ENCODE measurements around the gene CACNA1G.

CACNA1G gene

GRCh38 chr17:50629902-50630301, 69.4 kb downstream of the CACNA1G start:
- no peak overlapping the region for H3K9ac ChIP-seq (ENCODE audit: low read depth, low read length, poor library complexity, severe bottlenecking)
- H2AFZ ChIP-seq (ENCODE audit: low read length), result no peak overlapping the region
- H3K9me2 ChIP-seq (replicated peaks; ENCODE audit: low read depth, low read length), result no peaks in the 10 kb centered on the region
- H3K79me2 ChIP-seq (ENCODE audit: insufficient read depth, low read length), result no peaks in the 10 kb centered on the region
- no peaks in the 10 kb centered on the region for H3F3A ChIP-seq (ENCODE audit: low read depth)
- H3K9me3 ChIP-seq (ENCODE audit: insufficient read depth, low read depth, low read length), result no peaks in the 10 kb centered on the region
- no peaks in the 10 kb centered on the region for H3K36me3 ChIP-seq (ENCODE audit: insufficient read depth, low read length)
- no peak overlapping the region for H3K4me3 ChIP-seq (ENCODE audit: low read length, poor library complexity, severe bottlenecking)
- H3K4me2 ChIP-seq (ENCODE audit: low read depth, low read length, poor library complexity, severe bottlenecking), result no peak overlapping the region
- H3K4me1 ChIP-seq (ENCODE audit: insufficient read depth, low read length, poor library complexity, severe bottlenecking), result peaks cover 11% of the 10 kb centered on the region
- H4K20me1 ChIP-seq (ENCODE audit: insufficient read depth, low read length, poor library complexity, severe bottlenecking), result no peaks in the 10 kb centered on the region
- TF ChIP-seq EZH2phosphoT487 (IDR thresholded peaks at IDR 0.05; ENCODE audit: borderline replicate concordance), result no peak
- no peak for TF ChIP-seq CTCF (conservative IDR thresholded peaks at IDR 0.05; ENCODE audit: low read length)
- no peaks in the 10 kb centered on the region for H3K27me3 ChIP-seq (ENCODE audit: insufficient read depth, low read length, poor library complexity, severe bottlenecking)

- H2AFZ ChIP-seq (ENCODE audit: low read length), result no peak overlapping the region
- H3K36me3 ChIP-seq (ENCODE audit: insufficient read depth, low read length), result no peaks in the 10 kb centered on the region
- no peaks in the 10 kb centered on the region for H3K27me3 ChIP-seq (ENCODE audit: insufficient read depth, low read length, poor library complexity, severe bottlenecking)
- no peaks in the 10 kb centered on the region for H4K20me1 ChIP-seq (ENCODE audit: insufficient read depth, low read length, poor library complexity, severe bottlenecking)
- peaks cover 11% of the 10 kb centered on the region for H3K4me1 ChIP-seq (ENCODE audit: insufficient read depth, low read length, poor library complexity, severe bottlenecking)
- no peak overlapping the region for H3K9ac ChIP-seq (ENCODE audit: low read depth, low read length, poor library complexity, severe bottlenecking)
- TF ChIP-seq CTCF (conservative IDR thresholded peaks at IDR 0.05; ENCODE audit: low read length), result peak; percentile 93
- TF ChIP-seq EZH2phosphoT487 (IDR thresholded peaks at IDR 0.05; ENCODE audit: borderline replicate concordance), result no peak
- no peaks in the 10 kb centered on the region for H3K79me2 ChIP-seq (ENCODE audit: insufficient read depth, low read length)
- no peak overlapping the region for H3K4me2 ChIP-seq (ENCODE audit: low read depth, low read length, poor library complexity, severe bottlenecking)
- no peaks in the 10 kb centered on the region for H3K9me2 ChIP-seq (replicated peaks; ENCODE audit: low read depth, low read length)
- no peaks in the 10 kb centered on the region for H3F3A ChIP-seq (ENCODE audit: low read depth)
- no peaks in the 10 kb centered on the region for H3K9me3 ChIP-seq (ENCODE audit: insufficient read depth, low read depth, low read length)
- no peak overlapping the region for H3K4me3 ChIP-seq (ENCODE audit: low read length, poor library complexity, severe bottlenecking)
Observed at GRCh38 chr17:50630524-50631194, 70.1 kb downstream of the CACNA1G start.

GRCh38 chr17:50631195-50631907, 70.8 kb downstream of the CACNA1G start:
- peaks cover 11% of the 10 kb centered on the region for H3K4me1 ChIP-seq (ENCODE audit: insufficient read depth, low read length, poor library complexity, severe bottlenecking)
- H3F3A ChIP-seq (ENCODE audit: low read depth), result no peaks in the 10 kb centered on the region
- H3K9me2 ChIP-seq (replicated peaks; ENCODE audit: low read depth, low read length), result no peaks in the 10 kb centered on the region
- H3K9me3 ChIP-seq (ENCODE audit: insufficient read depth, low read depth, low read length), result no peaks in the 10 kb centered on the region
- no peaks in the 10 kb centered on the region for H3K36me3 ChIP-seq (ENCODE audit: insufficient read depth, low read length)
- H2AFZ ChIP-seq (ENCODE audit: low read length), result no peak overlapping the region
- no peak overlapping the region for H3K4me2 ChIP-seq (ENCODE audit: low read depth, low read length, poor library complexity, severe bottlenecking)
- H3K4me3 ChIP-seq (ENCODE audit: low read length, poor library complexity, severe bottlenecking), result no peak overlapping the region
- no peak for TF ChIP-seq EZH2phosphoT487 (IDR thresholded peaks at IDR 0.05; ENCODE audit: borderline replicate concordance)
- TF ChIP-seq CTCF (conservative IDR thresholded peaks at IDR 0.05; ENCODE audit: low read length), result no peak
- H3K27me3 ChIP-seq (ENCODE audit: insufficient read depth, low read length, poor library complexity, severe bottlenecking), result no peaks in the 10 kb centered on the region
- H3K79me2 ChIP-seq (ENCODE audit: insufficient read depth, low read length), result no peaks in the 10 kb centered on the region
- H3K9ac ChIP-seq (ENCODE audit: low read depth, low read length, poor library complexity, severe bottlenecking), result no peak overlapping the region
- H4K20me1 ChIP-seq (ENCODE audit: insufficient read depth, low read length, poor library complexity, severe bottlenecking), result no peaks in the 10 kb centered on the region

All from Loucy (cell line).